Activated CD4-positive, alpha-beta T cell treated with anti-CD3 and anti-CD28 coated beads, Interleukin-2, amount 50 U/mL, for 1 hour (primary cell): Measurements from ENCODE around the gene PPP1R17.

Source experiments
- DNase-seq: peaks from one replicate; pipeline ENCODE4 v3.0.0-alpha.2; 2020

Gene PPP1R17

DNA sequence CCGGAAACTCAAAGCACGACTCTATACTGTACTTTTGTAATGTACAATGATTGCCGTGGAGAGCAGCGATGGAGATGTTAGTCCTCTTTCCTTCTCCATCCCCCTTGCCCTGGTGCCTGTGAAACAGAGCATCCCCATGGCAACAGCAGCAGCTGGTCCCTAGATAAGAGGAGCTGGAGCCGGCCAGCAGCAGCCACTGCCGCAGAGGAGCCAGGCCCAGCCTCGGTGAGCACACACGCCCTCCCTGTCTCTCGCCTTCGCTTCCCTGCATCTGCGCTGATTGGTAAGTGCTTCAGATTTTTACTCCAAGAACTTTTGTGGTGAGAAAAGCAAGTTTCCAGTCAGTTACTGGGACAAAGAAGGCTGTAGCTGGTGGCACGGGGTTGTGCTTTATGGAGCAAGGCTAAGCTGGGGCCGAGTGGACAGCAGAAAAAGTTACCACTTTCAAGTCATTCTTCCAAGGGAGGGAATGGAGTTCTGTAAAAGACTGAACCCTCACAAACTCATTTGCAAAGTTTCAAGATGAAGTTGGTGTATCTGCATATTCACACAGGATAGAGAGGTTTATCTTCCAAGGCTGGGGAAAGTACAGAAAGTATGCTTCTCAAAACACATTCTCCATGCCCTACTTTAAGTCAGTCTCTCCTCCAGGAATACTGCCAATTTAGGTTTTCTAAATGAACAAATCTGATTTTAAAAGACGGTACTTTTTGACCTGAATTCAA, at the start of gene PPP1R17:
Gene PPP1R17 (plus strand): TSS at position 192 of the 725 bp plus-strand sequence. CDS start 5,227 bp downstream, outside the sequence.
- no peak for DNase-seq

DNA sequence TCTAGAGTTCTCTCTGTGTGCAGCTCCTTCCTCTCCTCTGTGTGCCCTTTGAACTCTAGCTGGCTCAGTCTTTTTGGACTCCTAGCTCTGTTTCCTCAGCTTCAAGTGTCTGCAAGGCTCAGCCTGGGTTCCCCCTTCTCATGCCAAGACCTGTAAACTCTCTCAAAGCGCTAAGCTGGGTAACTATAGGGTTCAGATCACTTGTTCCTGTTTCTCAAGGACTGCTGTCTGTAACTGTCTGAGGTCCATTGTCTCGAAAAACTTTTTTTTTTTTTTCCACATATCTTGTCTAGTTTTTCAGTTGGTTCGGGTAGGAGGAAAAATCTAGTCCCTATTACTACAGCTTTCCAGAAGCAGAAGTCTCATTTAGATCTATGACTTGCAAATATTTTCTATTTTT, 46.6 kb upstream of the PPP1R17 start:
- no peak for DNase-seq

DNA sequence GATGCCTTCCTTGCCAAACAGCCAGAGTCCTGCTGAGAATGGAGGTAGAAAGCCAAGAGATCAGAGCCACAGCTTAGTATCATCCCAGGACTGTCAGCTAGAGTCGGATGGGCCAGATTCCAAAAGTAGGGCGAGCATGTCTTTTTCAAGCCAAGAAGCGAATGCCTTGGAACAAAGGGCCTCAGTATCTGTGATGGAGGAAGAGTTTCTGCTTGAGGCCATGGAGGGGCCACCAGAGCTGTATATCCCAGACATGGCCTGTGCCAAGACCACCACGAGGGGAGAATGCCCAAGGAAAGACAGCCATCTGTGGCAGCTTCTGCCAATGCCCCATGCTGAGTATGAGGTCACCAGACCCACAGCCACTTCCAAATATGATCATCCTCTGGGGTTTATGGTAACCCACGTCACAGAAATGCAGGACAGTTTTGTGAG, 44.3 kb upstream of the PPP1R17 start:
- DNase-seq: no peak

DNA sequence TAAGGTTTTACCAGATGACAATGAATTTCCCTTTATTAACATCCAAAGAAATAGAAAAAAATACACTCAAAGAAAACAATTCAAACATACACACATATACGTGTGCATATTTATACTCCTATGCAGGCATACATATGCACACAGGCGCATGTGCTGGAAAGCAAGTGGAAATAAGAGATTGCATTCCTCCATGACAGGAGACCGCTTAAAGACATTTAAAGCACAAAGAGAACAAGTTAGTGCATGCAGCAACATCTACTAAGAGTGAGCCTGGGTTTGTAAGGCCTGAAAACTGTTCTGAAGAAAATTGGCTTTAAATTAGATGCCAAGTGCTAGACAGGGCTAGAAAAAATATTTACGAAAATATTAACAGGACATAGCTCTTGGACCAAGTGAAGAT, 40.1 kb upstream of the PPP1R17 start:
- no peak for DNase-seq

DNA sequence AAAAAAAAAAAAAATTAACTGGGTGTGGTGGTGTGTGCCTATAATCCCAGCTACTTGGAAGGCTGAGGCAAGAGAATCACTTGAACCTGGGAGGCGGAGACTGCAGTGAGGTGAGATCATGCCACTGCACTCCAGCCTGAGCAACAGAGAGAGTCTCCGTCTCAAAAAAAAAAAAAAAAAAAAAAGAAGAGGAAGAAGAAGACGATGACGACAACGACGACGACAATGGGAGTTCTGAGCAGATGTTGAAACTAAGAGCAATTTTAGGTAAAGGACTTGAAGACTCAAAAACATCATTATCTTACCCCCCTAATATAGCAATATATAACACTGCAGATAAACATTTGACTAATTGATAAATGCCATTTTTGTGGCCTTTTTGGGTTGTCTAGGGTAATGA, 39.5 kb upstream of the PPP1R17 start:
- DNase-seq: no peak

DNA sequence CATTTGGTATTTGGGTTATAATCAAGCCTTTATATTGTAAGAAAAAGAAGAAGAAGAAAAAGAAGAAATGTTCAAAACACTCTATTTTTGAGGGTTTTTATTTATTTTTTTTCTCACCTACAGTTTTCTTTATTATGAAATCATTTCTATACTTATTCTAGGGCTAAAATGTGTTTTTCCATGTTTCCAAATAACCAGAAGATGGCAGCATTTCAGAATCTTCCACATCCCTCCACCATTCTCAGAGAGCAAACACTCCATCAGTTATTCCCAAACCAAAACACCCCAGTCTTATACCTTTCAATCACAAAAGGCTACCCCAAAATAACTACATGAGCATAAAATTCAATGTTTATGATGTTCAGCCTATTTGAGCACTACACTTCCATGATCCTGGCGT, 38.7 kb upstream of the PPP1R17 start:
- DNase-seq: no peak

DNA sequence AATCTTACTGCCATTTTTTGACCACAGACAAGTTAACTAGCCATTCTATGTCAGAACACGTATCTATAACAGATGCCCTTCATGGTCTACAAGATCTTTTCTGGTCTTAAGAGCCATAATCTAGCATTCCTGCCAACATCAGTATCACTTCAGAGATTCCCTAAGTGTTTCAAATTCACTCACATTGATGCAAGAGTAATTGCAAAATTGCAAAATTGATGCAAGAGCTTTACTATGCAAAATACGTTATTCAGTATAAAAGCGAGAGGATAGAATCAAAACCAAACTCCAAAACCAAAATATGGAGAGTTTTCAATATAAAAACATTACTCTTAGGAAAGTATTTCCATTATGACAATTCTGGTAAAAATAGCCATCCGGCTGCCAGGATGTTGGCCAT, 38.1 kb upstream of the PPP1R17 start:
- DNase-seq: no peak

DNA sequence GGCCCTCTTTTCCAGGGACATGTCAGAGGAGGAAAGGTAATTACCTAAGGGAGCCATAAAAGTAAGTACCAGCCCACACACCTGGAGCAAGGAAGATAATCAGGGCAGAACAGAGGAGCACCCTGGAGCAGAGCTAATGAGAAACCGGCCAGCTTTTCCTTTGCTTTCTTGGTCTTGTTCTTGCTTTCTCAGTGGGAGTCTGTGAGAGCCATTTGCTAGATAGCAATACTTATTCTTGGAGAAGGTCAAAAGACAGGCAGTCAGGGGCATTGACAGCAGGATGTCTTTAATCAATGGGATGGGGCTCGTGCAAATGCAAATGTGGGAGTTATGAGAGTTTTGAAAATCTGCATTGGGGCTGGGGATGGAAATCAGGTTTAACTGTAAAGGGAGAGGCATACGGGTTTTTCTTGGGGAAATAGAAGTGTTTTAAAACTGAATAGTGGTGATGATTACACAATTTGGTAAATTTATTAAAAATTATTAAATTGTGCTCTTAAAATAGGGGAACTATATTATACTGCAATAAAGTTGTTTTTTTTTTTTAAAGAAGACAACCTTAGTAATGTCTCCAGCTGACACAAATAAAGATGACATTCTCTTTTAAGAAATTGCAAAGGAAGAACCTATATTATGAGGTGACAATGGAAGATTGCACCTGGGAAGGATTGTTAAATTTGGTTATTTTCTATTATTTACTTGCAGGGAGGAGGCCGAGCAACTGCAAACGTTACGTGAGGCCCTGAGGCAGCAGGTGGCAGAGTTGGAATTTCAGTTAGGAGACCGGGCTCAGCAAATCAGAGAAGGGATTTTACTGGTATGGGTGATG, 35.6 kb upstream of the PPP1R17 start:
- DNase-seq: no peak

DNA sequence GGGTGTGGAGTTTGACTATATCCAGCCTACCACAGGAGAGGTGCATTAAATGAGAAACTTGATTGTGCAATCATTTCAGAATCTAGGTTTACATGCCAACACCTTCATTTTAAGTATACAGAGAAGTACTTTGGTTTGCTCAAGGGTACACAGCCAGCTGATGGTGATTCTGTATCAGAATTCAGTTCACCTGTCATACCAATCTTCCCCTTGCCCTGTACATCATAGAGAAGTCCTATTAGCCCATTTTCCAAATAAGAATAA, 35.0 kb upstream of the PPP1R17 start:
- DNase-seq: no peak

DNA sequence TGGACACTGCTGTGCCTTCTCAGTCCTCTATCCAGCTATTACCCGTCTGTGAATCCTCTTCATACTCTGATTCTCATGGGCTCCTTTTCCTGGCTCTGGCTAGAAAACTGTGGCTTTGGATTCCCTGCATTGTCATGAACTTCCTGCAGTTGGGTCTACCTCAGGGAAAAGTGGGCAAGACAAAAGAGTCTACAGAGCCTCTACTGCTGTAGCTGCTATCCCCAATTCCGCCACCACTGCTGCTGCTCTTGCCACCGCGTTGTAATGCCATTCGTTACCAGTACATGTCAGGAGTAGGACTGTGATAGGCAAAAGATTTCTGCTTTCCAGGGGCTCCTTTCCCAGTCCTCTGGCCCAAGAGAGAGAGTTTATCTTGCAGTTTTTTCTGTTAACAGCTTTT, 23.9 kb upstream of the PPP1R17 start:
- no peak for DNase-seq

DNA sequence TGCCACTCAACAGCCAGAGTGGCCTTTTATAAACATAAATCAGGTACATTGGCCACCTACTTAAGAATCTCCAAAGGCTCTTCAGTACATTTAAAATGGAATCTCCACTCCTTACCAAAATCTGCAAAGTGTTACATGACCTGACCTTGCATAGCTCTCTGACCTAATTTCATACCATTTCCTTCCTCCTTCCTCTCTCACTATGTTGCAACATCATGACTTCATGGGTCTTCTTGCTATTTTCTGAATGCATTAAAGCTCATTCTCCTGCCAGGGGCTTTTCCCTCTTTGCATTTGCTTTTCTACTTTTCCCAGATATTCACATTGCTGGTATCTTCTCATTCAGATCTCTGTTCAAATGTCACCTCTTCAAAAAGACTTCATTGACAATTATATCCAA, 22.1 kb upstream of the PPP1R17 start:
- DNase-seq: no peak

DNA sequence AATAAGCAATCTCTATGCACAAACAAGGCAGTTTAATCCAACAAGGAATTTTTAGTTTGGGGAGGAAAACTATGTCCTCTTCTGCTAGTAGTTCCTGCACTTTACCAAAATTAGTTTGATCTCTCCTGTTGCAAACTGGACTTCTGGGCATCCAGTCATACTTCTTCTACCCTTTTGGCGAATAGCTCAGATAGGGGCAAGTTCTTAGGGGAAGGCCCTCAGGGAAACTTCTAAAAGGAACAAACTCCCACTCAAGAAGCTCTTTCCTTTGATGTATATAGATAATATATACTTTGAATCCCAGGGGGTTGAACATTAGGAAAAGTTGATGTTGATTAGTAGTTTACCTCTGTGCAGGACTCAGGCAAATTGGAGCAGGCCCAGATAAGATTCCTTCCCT, 21.5 kb upstream of the PPP1R17 start:
- DNase-seq: no peak

DNA sequence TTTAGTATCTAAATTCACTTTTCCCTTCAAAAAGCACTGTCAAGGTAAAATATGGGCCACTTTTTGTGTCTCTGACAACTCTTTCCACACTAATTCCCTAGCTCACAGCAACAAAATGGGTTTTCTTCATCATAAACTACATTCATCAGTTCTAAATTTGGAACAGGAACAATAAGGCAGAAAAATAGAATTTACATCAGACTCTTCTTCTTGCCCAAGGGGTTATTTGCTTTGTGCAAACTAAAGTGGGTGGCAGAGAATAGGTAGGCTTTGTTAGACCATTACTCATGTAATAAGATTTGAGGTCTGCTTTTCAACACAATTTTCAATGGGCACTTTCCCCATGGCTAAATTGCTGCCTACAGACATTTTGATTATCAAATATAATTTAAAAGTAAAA, 17.6 kb upstream of the PPP1R17 start:
- DNase-seq: no peak

DNA sequence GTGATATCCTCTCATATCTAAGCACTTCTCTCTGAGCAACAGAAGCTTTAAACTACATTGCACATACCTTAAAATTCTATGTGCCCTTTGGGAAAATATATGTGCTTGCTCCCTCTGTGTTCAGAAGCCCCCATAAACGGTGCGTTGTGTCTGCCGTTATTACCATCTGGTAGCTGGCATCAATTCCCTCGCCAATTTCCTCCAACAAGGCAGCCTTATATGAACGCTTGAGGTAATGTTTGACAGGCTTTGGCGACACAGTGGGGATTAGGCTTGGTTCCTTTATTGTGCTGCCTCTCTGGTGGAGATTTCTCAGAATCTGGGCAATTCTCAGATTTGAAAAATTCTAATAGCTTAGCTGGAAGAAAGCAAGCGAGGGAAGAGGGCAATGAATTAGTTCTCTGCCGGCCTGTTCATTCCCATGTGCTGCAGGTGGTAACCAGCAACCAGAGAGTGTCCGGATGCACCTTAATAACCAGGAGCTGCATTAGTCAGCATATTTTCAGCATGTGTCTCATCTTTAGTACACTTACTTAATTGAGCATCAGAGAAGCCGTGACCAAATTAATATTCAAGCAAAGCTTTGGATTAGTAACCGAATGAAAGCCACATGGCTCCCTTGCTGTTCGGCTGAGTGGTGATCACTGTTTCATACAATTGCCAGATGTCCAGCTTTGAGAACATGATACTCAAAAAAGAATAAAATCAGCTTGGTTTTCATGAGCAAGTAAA, 7.3 kb upstream of the PPP1R17 start:
- DNase-seq: no peak

DNA sequence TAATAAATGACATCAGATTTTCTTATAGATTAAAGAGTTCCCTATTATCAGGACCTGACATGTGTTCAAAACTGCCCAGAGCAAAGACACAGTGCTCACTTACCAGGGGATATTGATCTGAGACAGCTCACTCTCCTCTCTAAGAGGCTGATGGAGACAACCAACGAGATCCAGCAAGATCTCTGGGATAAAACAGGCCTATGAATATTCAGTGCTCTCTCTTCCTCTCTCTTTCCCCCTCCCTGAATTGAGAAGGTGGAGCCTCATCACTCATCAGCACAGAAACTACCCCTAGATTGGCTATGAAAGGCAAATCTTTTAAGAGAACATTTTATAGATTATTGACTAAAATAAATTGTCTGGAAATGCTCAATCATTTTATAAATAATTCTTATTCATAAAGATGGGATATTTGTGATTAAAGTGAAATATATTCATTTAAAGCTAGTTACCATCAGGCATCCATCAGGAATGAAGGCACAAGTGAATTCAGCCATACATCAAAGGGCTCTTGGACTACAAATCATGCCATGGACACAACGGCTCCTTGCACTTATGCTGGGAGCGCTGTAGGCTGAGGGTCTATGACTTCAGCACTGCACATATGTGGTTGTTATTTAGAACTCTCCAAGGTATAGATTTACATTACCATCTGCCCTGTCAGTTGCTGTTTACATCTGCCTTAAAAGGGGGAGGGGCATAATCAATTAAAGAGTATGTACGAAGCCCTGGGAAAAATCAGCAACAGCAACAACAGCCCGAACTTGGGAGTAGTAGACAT, 3.4 kb upstream of the PPP1R17 start:
- no peak for DNase-seq

DNA sequence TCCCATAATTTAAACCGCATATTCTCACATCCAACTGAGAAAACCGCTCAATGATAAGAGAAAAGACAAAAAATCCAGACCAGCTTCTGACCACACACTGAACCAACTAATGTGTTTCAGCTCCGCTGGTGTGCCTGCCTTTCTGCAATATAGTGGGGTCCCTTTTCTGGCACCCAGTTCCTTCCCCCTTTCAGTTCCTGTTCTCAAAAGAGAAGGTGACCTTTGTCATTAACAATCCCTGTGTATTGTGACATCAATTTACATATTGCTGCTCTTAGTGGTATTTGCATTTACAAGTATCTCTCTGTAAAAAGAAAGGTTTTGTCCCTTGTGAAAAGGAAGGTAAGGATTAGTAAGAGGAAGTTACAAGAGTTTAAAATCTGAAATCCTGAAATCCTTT, 1.4 kb downstream of the PPP1R17 start:
- no peak for DNase-seq

DNA sequence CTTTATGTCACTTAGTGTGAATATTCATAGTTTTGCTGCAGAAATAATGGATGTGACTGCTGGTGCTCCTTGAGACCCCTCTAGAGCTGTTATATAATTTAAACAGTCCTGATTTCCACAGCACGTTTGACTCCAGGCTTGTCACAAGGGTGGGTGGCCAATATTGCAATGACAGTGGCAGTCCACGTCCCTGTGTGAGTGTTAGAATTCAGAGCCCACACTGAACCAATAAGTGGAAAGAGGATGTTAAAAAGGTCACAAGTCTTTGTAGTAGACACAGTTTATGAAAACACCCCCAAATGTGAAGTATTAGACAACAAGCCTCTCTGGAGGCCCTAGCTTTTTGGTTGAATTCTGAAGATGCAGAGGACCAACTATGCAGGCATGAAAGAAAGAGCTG, 2.0 kb downstream of the PPP1R17 start:
- no peak for DNase-seq

DNA sequence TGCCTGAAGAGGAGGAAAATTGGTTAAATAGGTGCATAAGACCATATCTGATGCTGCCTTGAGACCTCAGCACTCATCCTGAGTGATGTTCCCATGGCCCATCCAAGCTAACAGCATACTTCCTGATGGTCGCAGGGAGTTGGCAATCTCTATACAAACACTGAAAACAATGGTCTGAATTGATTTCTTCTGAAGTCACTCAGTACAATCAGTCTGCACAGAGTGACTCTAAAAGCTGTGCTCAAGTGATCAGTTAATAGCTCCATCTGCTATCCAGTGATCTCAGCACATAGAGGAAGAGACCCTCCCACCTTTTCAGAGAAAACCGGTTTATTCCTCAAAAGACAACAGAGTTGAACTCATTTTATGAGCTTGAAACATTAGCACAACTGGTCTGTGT, 3.9 kb downstream of the PPP1R17 start:
- no peak for DNase-seq

DNA sequence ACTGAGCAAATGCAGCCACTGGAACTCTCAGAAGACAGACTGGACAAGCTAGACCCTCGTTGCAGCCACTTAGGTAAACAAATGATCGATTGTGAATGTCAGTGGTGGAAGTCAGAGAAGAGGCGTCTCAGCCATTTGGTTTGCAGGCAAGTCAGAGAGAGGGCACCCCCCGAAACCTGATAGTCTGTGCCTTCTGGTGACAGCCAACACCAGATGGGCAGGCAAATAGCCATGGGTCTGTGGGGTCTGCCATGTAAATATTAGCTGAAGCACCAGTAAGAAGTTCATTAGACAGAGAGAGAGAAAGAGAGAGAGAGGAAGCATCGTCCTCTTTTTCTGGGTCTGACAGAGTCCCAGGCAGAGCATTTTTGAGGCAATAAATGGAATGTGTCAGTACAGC, 5.4 kb downstream of the PPP1R17 start:
- DNase-seq: no peak

DNA sequence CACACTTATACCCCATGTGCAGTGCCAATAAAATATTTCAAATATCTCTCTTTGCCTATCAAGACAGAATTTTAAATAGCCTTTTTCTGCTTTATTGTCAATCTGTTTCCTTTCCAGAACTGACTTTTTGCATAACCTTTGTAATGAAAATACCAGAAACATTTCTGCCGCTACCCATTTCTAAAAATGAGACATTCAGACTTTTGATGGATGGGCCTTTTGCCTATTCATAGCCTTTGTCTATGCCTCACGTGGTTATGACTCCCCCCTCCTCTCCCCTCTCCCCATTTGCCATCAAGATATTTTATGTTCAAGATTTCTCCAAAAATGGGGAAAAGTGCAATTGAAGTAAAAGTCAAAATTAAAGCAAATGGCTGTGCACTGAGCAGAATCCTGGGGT, 5.9 kb downstream of the PPP1R17 start:
- no peak for DNase-seq

DNA sequence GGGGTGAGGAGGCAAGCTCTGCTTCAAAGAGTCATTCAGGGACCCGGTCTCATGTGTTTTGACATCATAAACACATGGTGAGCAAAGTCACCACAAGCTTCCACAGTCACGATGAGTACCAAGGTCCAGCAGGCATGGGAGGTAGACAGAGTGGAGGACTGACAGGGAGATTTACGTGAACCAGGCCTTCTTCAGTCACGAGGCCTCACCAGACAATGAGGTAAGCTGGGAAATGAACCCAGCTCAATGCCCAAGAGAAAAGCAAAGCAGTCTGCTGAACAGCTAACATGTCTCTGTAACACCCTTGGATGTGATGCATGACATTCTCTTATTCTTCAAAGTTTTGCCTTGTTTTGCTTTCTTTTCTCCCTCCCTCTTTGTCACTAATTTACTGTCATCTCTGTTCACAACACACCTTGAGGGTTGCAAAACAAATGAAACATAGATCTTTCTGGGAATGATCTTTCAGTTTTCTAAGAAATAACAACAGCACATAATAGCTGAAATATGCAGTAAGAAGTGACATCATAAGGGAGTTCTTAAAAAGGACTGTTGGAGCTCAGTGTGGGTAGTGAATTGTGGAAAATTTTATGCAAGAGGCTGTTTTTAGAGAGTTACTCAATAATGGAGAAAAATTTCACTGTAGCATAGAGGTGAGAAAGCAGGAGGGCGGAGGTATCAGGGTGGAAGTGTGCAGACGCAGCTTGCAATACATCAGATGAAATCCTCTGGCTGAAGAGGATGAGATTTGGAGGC, 9.0 kb downstream of the PPP1R17 start:
- no peak for DNase-seq

DNA sequence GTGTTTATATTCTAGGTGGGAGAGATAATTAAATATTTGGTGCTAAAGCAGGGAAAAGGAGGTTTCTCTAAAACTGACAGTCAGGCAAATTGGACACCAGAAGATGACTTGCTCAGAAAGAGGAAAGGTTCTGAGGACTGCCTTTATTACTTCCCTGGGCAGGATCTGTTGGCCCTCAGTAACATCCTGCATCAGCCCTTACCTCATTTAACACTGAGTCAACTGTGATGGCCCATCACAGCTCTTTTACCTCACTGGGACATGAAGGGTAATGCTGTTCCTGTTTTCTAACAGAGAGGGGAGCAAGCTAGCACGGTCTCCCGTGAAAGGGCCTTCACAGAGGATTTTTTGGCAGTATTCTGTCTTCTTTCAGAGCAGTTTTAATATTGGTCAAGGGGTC, 12.0 kb downstream of the PPP1R17 start:
- no peak for DNase-seq

DNA sequence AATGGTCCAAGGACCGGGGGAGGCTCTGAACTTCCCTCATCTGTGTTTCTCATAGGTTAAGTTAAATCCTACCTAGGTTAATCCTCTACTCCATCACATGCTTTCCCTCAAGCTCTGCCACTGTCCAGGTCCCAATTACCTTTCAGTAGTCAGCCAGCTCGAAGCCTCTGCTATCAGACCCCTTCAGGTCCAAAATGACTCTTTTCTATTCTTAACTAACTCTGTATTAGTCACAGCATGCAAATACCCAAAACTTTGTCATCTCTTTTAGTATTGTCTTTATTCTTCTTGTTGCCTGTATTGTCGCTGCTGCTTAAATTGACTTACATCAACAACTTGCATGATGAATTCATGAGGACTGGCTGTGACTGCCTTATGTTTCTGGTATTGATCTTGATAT, 15.3 kb downstream of the PPP1R17 start:
- DNase-seq: no peak
